SU-DHL-6 (cell line): ENCODE results near the gene MICAL2.

Experiments used
- H2AFZ ChIP-seq: fragments of 200-600 bp; sonication (generic); 2 replicates; pipeline ENCODE4 v1.6.1; 2014; ENCODE audit warnings: low read depth, mild to moderate bottlenecking, moderate library complexity, mixed read lengths, antibody characterized with exemption, low read length; ENCODE audit not compliant: severe bottlenecking
- H3F3A ChIP-seq: fragments of 200-600 bp; shearing (Covaris generic); 2 replicates; pipeline ENCODE4 v1.6.0; 2016; ENCODE audit warnings: antibody characterized with exemption, mild to moderate bottlenecking; ENCODE audit not compliant: insufficient read depth
- H3K27ac ChIP-seq: fragments of 200-600 bp; sonication (generic); 2 replicates; pipeline ENCODE4 v1.5.1; 2016; ENCODE audit warnings: low read depth, mild to moderate bottlenecking, low read length, moderate library complexity, mixed read lengths
- H3K27me3 ChIP-seq: fragments of 200-600 bp; sonication (generic), shearing (Covaris generic); 2 replicates; pipeline ENCODE4 v1.6.0; 2014; ENCODE audit warnings: mild to moderate bottlenecking, low read length
- H3K36me3 ChIP-seq: fragments of 200-600 bp; sonication (generic); 2 replicates; pipeline ENCODE4 v1.6.1; 2014; ENCODE audit warnings: mild to moderate bottlenecking, low read length, mixed read lengths
- H3K4me2 ChIP-seq: fragments of 300-600, 200-600 bp; shearing (Covaris generic), sonication (generic); 2 replicates; pipeline ENCODE4 v1.6.0; 2014; ENCODE audit warnings: low read length, low read depth, mild to moderate bottlenecking; ENCODE audit not compliant: poor library complexity, severe bottlenecking
- H3K4me3 ChIP-seq: fragments of 200-600 bp; sonication (generic); 2 replicates; pipeline ENCODE4 v1.5.1; 2014; ENCODE audit warnings: antibody characterized with exemption, low read length, mild to moderate bottlenecking, mixed read lengths; ENCODE audit not compliant: insufficient read depth, poor library complexity, severe bottlenecking
- H3K79me2 ChIP-seq: fragments of 200-600 bp; sonication (generic); 2 replicates; pipeline ENCODE4 v1.6.1; 2014; ENCODE audit warnings: mild to moderate bottlenecking, low read length, moderate library complexity; ENCODE audit not compliant: insufficient read depth
- H3K9ac ChIP-seq: fragments of 200-600 bp; sonication (generic); 2 replicates; pipeline ENCODE4 v1.7.0; 2014; ENCODE audit warnings: mild to moderate bottlenecking, low read length
- H3K9me2 ChIP-seq: fragments of 200-600 bp; sonication (generic); replicated peaks from 2 replicates; pipeline ENCODE4 v1.6.1; 2014; ENCODE audit warnings: low read length; ENCODE audit not compliant: insufficient read depth
- H3K9me3 ChIP-seq: fragments of 200-600 bp; sonication (generic); 2 replicates; pipeline ENCODE4 v1.6.1; 2014; ENCODE audit warnings: low read length, mixed read lengths; ENCODE audit not compliant: insufficient read depth
- H4K20me1 ChIP-seq: fragments of 200-600 bp; sonication (generic); 2 replicates; pipeline ENCODE4 v1.6.1; 2014; ENCODE audit warnings: low read depth, mild to moderate bottlenecking, antibody characterized with exemption, low read length, moderate library complexity, mixed read lengths
- EZH2phosphoT487 ChIP-seq: fragments of 200-600 bp; sonication (generic), shearing (Covaris generic); conservative IDR thresholded peaks from 2 replicates; pipeline ENCODE4 v1.6.1; 2018; ENCODE audit warnings: mild to moderate bottlenecking, antibody characterized with exemption, low read length, moderate library complexity, mixed read lengths
- TF ChIP-seq, protein P1 (sequence below): fragments of 200-600 bp; sonication (generic); IDR thresholded peaks from one replicate; pipeline ENCODE4 v1.5.1; 2017; ENCODE audit warnings: antibody characterized with exemption, mild to moderate bottlenecking, low read length, moderate library complexity; ENCODE audit not compliant: insufficient read depth, poor library complexity, severe bottlenecking

The MICAL2 gene

GRCh38 chr11:12269446-12270214, 159.2 kb downstream of the MICAL2 start:
- Histone ChIP-seq H3K27ac (no peak overlapping the region), H3K9ac (no peak overlapping the region), H3K79me2 (no peaks in the 10 kb centered on the region), H3K4me2 (no peak overlapping the region), H3F3A (no peaks in the 10 kb centered on the region), H3K9me2 (no peaks in the 10 kb centered on the region), H3K36me3 (no peaks in the 10 kb centered on the region), H3K4me3 (no peak overlapping the region), H3K9me3 (no peaks in the 10 kb centered on the region), H2AFZ (no peak overlapping the region), H4K20me1 (no peaks in the 10 kb centered on the region), H3K27me3 (no peaks in the 10 kb centered on the region)
- TF ChIP-seq, protein P1, sequence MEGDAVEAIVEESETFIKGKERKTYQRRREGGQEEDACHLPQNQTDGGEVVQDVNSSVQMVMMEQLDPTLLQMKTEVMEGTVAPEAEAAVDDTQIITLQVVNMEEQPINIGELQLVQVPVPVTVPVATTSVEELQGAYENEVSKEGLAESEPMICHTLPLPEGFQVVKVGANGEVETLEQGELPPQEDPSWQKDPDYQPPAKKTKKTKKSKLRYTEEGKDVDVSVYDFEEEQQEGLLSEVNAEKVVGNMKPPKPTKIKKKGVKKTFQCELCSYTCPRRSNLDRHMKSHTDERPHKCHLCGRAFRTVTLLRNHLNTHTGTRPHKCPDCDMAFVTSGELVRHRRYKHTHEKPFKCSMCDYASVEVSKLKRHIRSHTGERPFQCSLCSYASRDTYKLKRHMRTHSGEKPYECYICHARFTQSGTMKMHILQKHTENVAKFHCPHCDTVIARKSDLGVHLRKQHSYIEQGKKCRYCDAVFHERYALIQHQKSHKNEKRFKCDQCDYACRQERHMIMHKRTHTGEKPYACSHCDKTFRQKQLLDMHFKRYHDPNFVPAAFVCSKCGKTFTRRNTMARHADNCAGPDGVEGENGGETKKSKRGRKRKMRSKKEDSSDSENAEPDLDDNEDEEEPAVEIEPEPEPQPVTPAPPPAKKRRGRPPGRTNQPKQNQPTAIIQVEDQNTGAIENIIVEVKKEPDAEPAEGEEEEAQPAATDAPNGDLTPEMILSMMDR: no peak
- no peak for TF ChIP-seq EZH2phosphoT487

DNA sequence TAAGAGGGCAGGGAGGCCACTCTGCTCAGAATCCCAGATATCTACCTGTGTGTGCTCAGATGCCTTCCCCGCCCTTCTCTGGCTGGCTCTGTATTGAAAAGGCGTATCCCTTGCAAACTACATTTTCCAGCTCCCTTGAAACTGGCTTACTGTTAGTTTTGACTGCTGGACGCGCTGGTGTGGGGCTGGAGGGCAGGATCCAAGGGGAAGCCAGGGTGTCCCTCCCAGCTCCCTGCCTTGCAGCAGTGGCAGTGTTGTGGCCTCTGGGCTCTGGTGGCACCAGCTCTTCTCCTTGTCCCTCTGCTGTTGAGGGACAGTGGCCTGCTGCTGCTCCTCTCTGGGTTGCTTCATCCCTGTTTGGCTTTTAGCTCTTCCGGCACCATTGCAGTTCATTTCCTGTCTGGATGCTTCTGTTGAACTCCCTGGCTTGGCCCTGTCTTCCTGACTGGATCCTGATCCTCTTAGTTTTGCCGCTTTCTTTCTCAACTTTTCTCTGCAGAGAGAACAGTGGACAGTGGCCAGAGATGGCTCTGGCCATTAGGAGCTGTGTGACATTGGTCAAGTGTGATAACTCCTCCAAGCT, 159.9 kb downstream of the MICAL2 start:
- no peaks in the 10 kb centered on the region for H3F3A ChIP-seq
- no peak for TF ChIP-seq EZH2phosphoT487
- TF ChIP-seq, protein P1: no peak

GRCh38 chr11:12270817-12271216, 160.4 kb downstream of the MICAL2 start:
- H3K9ac ChIP-seq: no peak overlapping the region
- no peak overlapping the region for H3K4me2 ChIP-seq
- no peaks in the 10 kb centered on the region for H3K27me3 ChIP-seq
- H3K9me2 ChIP-seq: no peaks in the 10 kb centered on the region
- H3K9me3 ChIP-seq: no peaks in the 10 kb centered on the region
- no peak for TF ChIP-seq EZH2phosphoT487
- TF ChIP-seq, protein P1: no peak
- H3K36me3 ChIP-seq: no peaks in the 10 kb centered on the region
- H3F3A ChIP-seq: no peaks in the 10 kb centered on the region
- H2AFZ ChIP-seq: no peak overlapping the region
- no peaks in the 10 kb centered on the region for H3K79me2 ChIP-seq
- H4K20me1 ChIP-seq: no peaks in the 10 kb centered on the region
- no peak overlapping the region for H3K27ac ChIP-seq
- H3K4me3 ChIP-seq: no peak overlapping the region

More for the DNA sequence above, 159.9 kb downstream of the MICAL2 start:
- H3K4me2 ChIP-seq: no peak overlapping the region
- no peaks in the 10 kb centered on the region for H3K27me3 ChIP-seq
- no peaks in the 10 kb centered on the region for H4K20me1 ChIP-seq
- no peak overlapping the region for H3K4me3 ChIP-seq
- H3K79me2 ChIP-seq: no peaks in the 10 kb centered on the region
- H3K36me3 ChIP-seq: no peaks in the 10 kb centered on the region
- H2AFZ ChIP-seq: no peak overlapping the region
- no peaks in the 10 kb centered on the region for H3K9me2 ChIP-seq
- H3K27ac ChIP-seq: no peak overlapping the region
- H3K9me3 ChIP-seq: no peaks in the 10 kb centered on the region
- H3K9ac ChIP-seq: no peak overlapping the region
